ENCODE results near the gene ZBTB16.
A peak's percentile ranks its signal among the peaks of the same experiment; 100 is the strongest.

ZBTB16 gene

DNA sequence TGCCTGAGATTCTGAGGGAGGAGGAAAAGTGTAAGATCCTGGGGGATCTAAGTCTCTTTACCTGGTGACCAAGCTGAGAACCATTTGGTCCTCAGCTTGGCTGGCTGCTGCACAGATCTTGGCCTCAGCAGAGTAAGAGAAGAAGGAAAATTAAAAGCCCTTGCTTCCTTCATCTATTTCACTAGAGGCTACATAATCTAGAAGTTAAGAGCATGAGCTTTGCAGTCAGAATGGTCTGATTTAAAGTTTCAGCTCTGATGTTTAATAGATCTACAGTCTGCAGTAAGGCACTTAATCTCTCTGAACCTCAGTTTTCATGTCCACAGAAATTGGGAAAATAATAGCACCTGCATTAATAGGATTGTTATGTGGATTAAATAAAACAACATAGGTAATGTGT lies 3.1 kb upstream of the ZBTB16 start:
- ChIA-PET CTCF (no interaction called here), POLR2A (ENCODE audit: low non-redundant PET) (no interaction called here)
- TF ChIP-seq, protein P1, sequence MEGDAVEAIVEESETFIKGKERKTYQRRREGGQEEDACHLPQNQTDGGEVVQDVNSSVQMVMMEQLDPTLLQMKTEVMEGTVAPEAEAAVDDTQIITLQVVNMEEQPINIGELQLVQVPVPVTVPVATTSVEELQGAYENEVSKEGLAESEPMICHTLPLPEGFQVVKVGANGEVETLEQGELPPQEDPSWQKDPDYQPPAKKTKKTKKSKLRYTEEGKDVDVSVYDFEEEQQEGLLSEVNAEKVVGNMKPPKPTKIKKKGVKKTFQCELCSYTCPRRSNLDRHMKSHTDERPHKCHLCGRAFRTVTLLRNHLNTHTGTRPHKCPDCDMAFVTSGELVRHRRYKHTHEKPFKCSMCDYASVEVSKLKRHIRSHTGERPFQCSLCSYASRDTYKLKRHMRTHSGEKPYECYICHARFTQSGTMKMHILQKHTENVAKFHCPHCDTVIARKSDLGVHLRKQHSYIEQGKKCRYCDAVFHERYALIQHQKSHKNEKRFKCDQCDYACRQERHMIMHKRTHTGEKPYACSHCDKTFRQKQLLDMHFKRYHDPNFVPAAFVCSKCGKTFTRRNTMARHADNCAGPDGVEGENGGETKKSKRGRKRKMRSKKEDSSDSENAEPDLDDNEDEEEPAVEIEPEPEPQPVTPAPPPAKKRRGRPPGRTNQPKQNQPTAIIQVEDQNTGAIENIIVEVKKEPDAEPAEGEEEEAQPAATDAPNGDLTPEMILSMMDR (conservative IDR thresholded peaks at IDR 0.05; ENCODE audit: low read depth), result no peak
- H3K27ac ChIP-seq, result no peak overlapping the region
- DNase-seq (ENCODE audit: low spot score), result no peak

DNA sequence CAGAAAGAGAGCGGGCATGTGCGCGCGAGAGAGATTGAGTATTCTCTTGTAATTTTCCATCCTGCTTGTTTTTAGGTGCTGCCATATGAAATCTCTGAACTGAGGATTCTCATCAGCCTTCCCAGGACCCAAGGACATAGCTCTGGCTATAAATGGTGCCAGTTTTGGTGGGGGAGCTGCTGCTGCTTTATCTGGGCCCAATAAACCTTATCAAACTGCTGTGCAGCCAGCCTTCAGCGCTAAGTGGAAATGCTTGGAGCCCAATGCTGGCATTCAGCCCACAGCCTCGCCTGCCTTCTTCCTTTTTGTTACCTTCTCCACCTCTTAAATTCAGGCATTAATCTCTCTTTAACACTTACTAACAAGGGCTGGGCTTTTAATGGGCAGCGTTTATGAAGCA lies 2.4 kb upstream of the ZBTB16 start:
- H3K27ac ChIP-seq, result no peak overlapping the region
- POLR2A ChIA-PET (ENCODE audit: low non-redundant PET), result no interaction called here
- CTCF ChIA-PET, result no interaction called here
- DNase-seq (ENCODE audit: low spot score), result no peak
- TF ChIP-seq, protein P1 (conservative IDR thresholded peaks at IDR 0.05; ENCODE audit: low read depth), result no peak

DNA sequence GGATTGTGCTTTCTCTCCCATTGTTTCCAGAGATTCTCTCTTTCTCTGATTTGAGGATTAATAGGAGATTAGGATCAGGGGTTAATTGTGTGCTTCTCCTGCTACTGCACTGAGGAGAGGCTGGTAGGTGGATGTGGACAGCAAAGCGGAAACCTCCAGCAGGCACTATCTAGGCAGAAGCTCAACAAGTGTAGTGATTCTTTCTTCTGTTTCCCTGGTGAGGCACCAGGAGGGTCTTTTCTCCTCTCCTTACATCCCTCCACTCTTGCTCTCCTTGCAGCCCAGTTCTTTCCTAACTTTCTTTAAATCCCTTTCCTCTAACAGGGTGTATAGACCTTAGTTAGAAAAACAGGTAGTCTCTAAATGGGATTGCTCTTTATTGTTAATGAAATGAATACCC lies 1.9 kb upstream of the ZBTB16 start:
- CTCF ChIA-PET, result interaction anchor here (0.5 kb wide), 1 partner anchor 164 kb away, joined by 3 read pairs; no protein-coding TSS in a partner anchor
- DNase-seq (ENCODE audit: low spot score), result no peak
- no peak overlapping the region for H3K27ac ChIP-seq
- POLR2A ChIA-PET (ENCODE audit: low non-redundant PET), result no interaction called here
- TF ChIP-seq, protein P1 (conservative IDR thresholded peaks at IDR 0.05; ENCODE audit: low read depth), result no peak

DNA sequence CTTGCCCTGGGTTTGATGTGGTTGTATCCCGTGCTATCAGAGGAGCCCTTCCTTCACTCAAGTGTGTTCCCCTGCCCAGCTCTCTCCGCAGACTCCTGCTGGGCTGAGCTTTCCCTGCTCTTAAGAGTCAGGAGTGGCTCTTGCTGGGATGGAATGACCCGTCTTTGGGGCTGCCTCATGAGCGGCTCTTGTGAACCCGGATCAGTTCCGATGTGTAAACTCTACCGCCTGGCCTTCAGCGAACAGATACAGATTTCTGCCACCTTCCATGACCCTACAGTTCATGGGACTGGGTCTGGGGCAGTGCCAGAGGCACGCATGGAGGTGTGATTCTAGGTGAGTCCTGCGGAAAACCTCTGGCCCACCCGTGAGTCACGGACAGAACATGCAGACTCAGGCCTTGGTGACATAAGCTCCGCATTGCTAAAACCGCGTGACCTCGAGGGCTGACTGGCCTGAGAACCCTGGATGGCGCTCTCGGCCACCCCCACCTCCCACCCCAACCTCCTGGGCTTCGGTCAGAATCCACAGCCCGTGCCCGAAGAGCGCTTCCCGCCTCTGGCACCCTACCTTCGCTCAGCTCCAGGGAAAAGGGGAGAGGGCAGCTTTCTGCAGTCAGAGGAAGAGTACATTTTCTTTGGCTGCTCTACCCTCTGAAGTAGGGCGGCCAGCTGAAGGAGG lies 1.3 kb upstream of the ZBTB16 start:
- TF ChIP-seq, protein P1 (conservative IDR thresholded peaks at IDR 0.05; ENCODE audit: low read depth), result no peak

DNA sequence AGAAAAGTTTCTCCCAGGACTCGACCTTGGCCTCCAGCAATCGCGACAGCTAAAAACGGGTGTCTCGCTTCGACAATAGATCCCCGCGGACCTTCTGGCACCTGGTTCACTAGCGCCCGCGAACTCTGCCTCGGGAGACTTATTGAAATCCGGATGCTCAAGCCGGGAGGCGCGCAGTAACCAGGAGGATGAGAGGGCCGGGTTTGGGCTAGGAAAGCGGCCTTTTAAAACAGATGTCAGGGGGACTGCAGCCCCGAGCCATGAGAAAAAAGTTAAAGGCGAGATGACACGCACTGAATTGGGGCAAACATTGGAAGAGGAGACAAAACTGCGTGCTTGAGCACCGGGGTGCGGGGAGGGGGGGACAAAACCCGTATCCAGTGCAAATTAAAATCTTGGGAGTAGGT lies 637 bp upstream of the ZBTB16 start:
- CTCF ChIA-PET, result interaction anchor here (0.6 to 1.5 kb wide), 5 partner anchors 23 to 1334 kb away, joined by 3 to 9 read pairs (median 3); no protein-coding TSS in a partner anchor

More for the DNA sequence above, 1.3 kb upstream of the ZBTB16 start:
- no peak for DNase-seq (ENCODE audit: low spot score)
- peak overlapping the region; percentile 93 for H3K27ac ChIP-seq
- CTCF ChIA-PET, result interaction anchor here (0.5 to 1.5 kb wide), 6 partner anchors 23 to 1335 kb away, joined by 3 to 9 read pairs (median 3); no protein-coding TSS in a partner anchor
- POLR2A ChIA-PET (ENCODE audit: low non-redundant PET), result no interaction called here

DNA sequence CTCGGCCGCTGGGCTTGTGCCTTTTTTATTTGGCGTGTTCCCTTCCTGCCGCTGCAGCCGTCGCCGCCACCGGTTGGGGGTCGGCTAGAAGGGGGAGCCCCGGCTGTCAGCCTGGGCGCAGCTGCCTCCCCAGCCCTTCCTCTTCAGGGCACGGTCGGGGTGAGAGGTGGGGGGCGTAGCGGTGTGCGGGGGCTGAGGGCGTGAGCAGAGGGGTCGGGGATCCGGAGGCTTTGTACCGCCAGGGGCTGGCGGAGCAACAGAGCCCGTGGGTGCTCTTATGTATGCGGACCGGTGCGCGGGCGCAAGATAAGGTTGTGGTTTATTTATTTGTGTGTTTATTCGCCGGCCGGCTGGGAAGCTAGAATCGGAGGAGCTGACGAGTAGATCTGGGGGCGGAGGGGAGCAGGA lies 477 bp downstream of the ZBTB16 start:
- CTCF ChIA-PET, result interaction anchor here (0.7 to 1.6 kb wide), 7 partner anchors 65 to 201 kb away, joined by 3 to 10 read pairs (median 5); no protein-coding TSS in a partner anchor
- DNase-seq (ENCODE audit: low spot score), result peak; percentile 43
- POLR2A ChIA-PET (ENCODE audit: low non-redundant PET), result no interaction called here
- H3K27ac ChIP-seq, result peak overlapping the region; percentile 93
- TF ChIP-seq, protein P1 (conservative IDR thresholded peaks at IDR 0.05; ENCODE audit: low read depth), result no peak

More for the DNA sequence above, 637 bp upstream of the ZBTB16 start:
- peak overlapping the region; percentile 93 for H3K27ac ChIP-seq
- no peak for DNase-seq (ENCODE audit: low spot score)
- TF ChIP-seq, protein P1 (conservative IDR thresholded peaks at IDR 0.05; ENCODE audit: low read depth), result no peak
- POLR2A ChIA-PET (ENCODE audit: low non-redundant PET), result no interaction called here
